ENCODE data around the gene SLC1A5.

SLC1A5 gene

GRCh38 chr19:46728208-46728607 is 60.2 kb downstream of the SLC1A5 start:
- no peaks in the 10 kb centered on the region for H3K9me3 ChIP-seq (ENCODE audit: control insufficient read depth in 1 of 2, low read length in 2 of 2)
- H3K27me3 ChIP-seq (ENCODE audit: low read depth, low read length), result no peaks in the 10 kb centered on the region
- no peak overlapping the region for H3K27ac ChIP-seq (ENCODE audit: low read length)
- H3K4me3 ChIP-seq (ENCODE audit: low read depth in 1 of 2, low read length in 2 of 2), result no peak overlapping the region
- H3K36me3 ChIP-seq (ENCODE audit: control insufficient read depth in 1 of 2, insufficient read depth in 2 of 2, low read length in 2 of 2), result peaks cover 37 to 94% of the 10 kb centered on the region in 2 donors
- H3K4me1 ChIP-seq (ENCODE audit: control insufficient read depth in 1 of 2, insufficient read depth in 2 of 2, low read length in 2 of 2), result peaks cover 3 to 42% of the 10 kb centered on the region in 2 donors

GRCh38 chr19:46727757-46728156 is 60.6 kb downstream of the SLC1A5 start:
- no peaks in the 10 kb centered on the region for H3K27me3 ChIP-seq (ENCODE audit: low read depth, low read length)
- H3K27ac ChIP-seq (ENCODE audit: low read length), result no peak overlapping the region
- peaks cover 35 to 94% of the 10 kb centered on the region in 2 donors for H3K36me3 ChIP-seq (ENCODE audit: control insufficient read depth in 1 of 2, insufficient read depth in 2 of 2, low read length in 2 of 2)
- no peaks in the 10 kb centered on the region for H3K9me3 ChIP-seq (ENCODE audit: control insufficient read depth in 1 of 2, low read length in 2 of 2)
- H3K4me1 ChIP-seq (ENCODE audit: control insufficient read depth in 1 of 2, insufficient read depth in 2 of 2, low read length in 2 of 2), result peaks cover 3 to 39% of the 10 kb centered on the region in 2 donors
- no peak overlapping the region for H3K4me3 ChIP-seq (ENCODE audit: low read depth in 1 of 2, low read length in 2 of 2)

- no peaks in the 10 kb centered on the region for H3K27me3 ChIP-seq (ENCODE audit: low read depth, low read length)
- H3K9me3 ChIP-seq (ENCODE audit: control insufficient read depth in 1 of 2, low read length in 2 of 2), result no peaks in the 10 kb centered on the region
- H3K36me3 ChIP-seq (ENCODE audit: control insufficient read depth in 1 of 2, insufficient read depth in 2 of 2, low read length in 2 of 2), result peaks cover 42 to 94% of the 10 kb centered on the region in 2 donors
- H3K4me1 ChIP-seq (ENCODE audit: control insufficient read depth in 1 of 2, insufficient read depth in 2 of 2, low read length in 2 of 2), result peaks cover 3 to 32% of the 10 kb centered on the region in 2 donors
- H3K4me3 ChIP-seq (ENCODE audit: low read depth in 1 of 2, low read length in 2 of 2), result no peak overlapping the region
- no peak overlapping the region for H3K27ac ChIP-seq (ENCODE audit: low read length)
Observed at GRCh38 chr19:46726971-46727501, 61.4 kb downstream of the SLC1A5 start.

- Histone ChIP-seq H3K4me3 (ENCODE audit: low read depth in 1 of 2, low read length in 2 of 2) (no peak overlapping the region), H3K36me3 (ENCODE audit: control insufficient read depth in 1 of 2, insufficient read depth in 2 of 2, low read length in 2 of 2) (peaks cover 43 to 94% of the 10 kb centered on the region in 2 donors), H3K27ac (ENCODE audit: low read length) (no peak overlapping the region), H3K9me3 (ENCODE audit: control insufficient read depth in 1 of 2, low read length in 2 of 2) (no peaks in the 10 kb centered on the region), H3K4me1 (ENCODE audit: control insufficient read depth in 1 of 2, insufficient read depth in 2 of 2, low read length in 2 of 2) (peaks cover 3 to 27% of the 10 kb centered on the region in 2 donors), H3K27me3 (ENCODE audit: low read depth, low read length) (no peaks in the 10 kb centered on the region)
Observed at GRCh38 chr19:46726551-46726950, 61.8 kb downstream of the SLC1A5 start.

GRCh38 chr19:46725859-46726393 is 62.5 kb downstream of the SLC1A5 start:
- H3K27me3 ChIP-seq (ENCODE audit: low read depth, low read length), result no peaks in the 10 kb centered on the region
- H3K4me1 ChIP-seq (ENCODE audit: control insufficient read depth in 1 of 2, insufficient read depth in 2 of 2, low read length in 2 of 2), result peaks cover 3 to 23% of the 10 kb centered on the region in 2 donors
- H3K9me3 ChIP-seq (ENCODE audit: control insufficient read depth in 1 of 2, low read length in 2 of 2), result no peaks in the 10 kb centered on the region
- H3K27ac ChIP-seq (ENCODE audit: low read length), result no peak overlapping the region
- no peak overlapping the region for H3K4me3 ChIP-seq (ENCODE audit: low read depth in 1 of 2, low read length in 2 of 2)
- peaks cover 44 to 92% of the 10 kb centered on the region in 2 donors for H3K36me3 ChIP-seq (ENCODE audit: control insufficient read depth in 1 of 2, insufficient read depth in 2 of 2, low read length in 2 of 2)

GRCh38 chr19:46725036-46725820 is 63.2 kb downstream of the SLC1A5 start:
- H3K4me3 ChIP-seq (ENCODE audit: low read depth in 1 of 2, low read length in 2 of 2), result no peak overlapping the region
- H3K27me3 ChIP-seq (ENCODE audit: low read depth, low read length), result no peaks in the 10 kb centered on the region
- no peak overlapping the region for H3K27ac ChIP-seq (ENCODE audit: low read length)
- H3K9me3 ChIP-seq (ENCODE audit: control insufficient read depth in 1 of 2, low read length in 2 of 2), result no peaks in the 10 kb centered on the region
- peaks cover 49 to 93% of the 10 kb centered on the region in 2 donors for H3K36me3 ChIP-seq (ENCODE audit: control insufficient read depth in 1 of 2, insufficient read depth in 2 of 2, low read length in 2 of 2)
- H3K4me1 ChIP-seq (ENCODE audit: control insufficient read depth in 1 of 2, insufficient read depth in 2 of 2, low read length in 2 of 2), result peaks cover 3 to 23% of the 10 kb centered on the region in 2 donors

Measured in muscle layer of duodenum (tissue), 2 donors.